ENCODE measurements around the gene TBL3. TPM values are rescaled to one million over a fixed set of nuclear protein-coding genes. Genes with fewer than 3 reads are reported as not detected.

Gene TBL3
- total RNA-seq, 2 experiments from 2014 or later = 49.9 to 67.2 TPM

GRCh38 chr16:1944612-1945199, 27.1 kb upstream of the TBL3 start:
- POLR2A ChIA-PET = interaction anchor here (1.0 kb wide), 1 partner anchor 20 kb away, joined by 3 read pairs; the partner anchor contains the start of gene RPS2
- no peaks in the 10 kb centered on the region for H3K9me3 ChIP-seq (ENCODE audit: low read length)

GRCh38 chr16:1945559-1946391, 26.1 kb upstream of the TBL3 start:
- H3K36me3 ChIP-seq (ENCODE audit: insufficient read depth, low read length) = no peaks in the 10 kb centered on the region
- H3K9me3 ChIP-seq (ENCODE audit: low read length) = no peaks in the 10 kb centered on the region
- intact Hi-C loops (cut with micrococcal nuclease; ENCODE audit: unreplicated experiment) = no loop called here
- no peak overlapping the region for H3K4me2 ChIP-seq (ENCODE audit: low read length)
- ChIA-PET POLR2A (no interaction called here), CTCF (ENCODE audit: unreplicated experiment) (interaction anchor here (0.6 kb wide), 1 partner anchor 221 kb away, joined by 6 read pairs; no protein-coding TSS in a partner anchor)
- no peaks in the 10 kb centered on the region for H3K9me2 ChIP-seq (ENCODE audit: insufficient read depth, low read length)
- no peaks in the 10 kb centered on the region for H3K79me2 ChIP-seq (ENCODE audit: insufficient read depth, low read depth, low read length)
- no peak overlapping the region for H3K27ac ChIP-seq (ENCODE audit: low read depth, low read length, poor library complexity, severe bottlenecking)
- TF ChIP-seq EZH2phosphoT487 (IDR thresholded peaks at IDR 0.05; ENCODE audit: borderline replicate concordance, low read depth, low read length) (no peak), CTCF (conservative IDR thresholded peaks at IDR 0.05; ENCODE audit: low read length) (no peak)
- H2AFZ ChIP-seq (ENCODE audit: low read length) = no peak overlapping the region
- no peak overlapping the region for H3K4me3 ChIP-seq (ENCODE audit: low read depth, low read length, poor library complexity, severe bottlenecking)
- no TSS peak for BruUV-seq (replicated peaks)
- DNase-seq (ENCODE audit: low spot score) = no peak
- peaks cover 18% of the 10 kb centered on the region for H3K4me1 ChIP-seq (ENCODE audit: insufficient read depth, low read length, poor library complexity, severe bottlenecking)
- H4K20me1 ChIP-seq (ENCODE audit: insufficient read depth, low read length) = no peaks in the 10 kb centered on the region

More at GRCh38 chr16:1944612-1945199, 27.1 kb upstream of the TBL3 start:
- no peak for DNase-seq (ENCODE audit: low spot score)
- Histone ChIP-seq H2AFZ (ENCODE audit: low read length) (no peak overlapping the region), H3K4me2 (ENCODE audit: low read length) (no peak overlapping the region), H4K20me1 (ENCODE audit: insufficient read depth, low read length) (no peaks in the 10 kb centered on the region), H3K27ac (ENCODE audit: low read depth, low read length, poor library complexity, severe bottlenecking) (no peak overlapping the region), H3K4me1 (ENCODE audit: insufficient read depth, low read length, poor library complexity, severe bottlenecking) (peaks cover 18% of the 10 kb centered on the region), H3K36me3 (ENCODE audit: insufficient read depth, low read length) (no peaks in the 10 kb centered on the region), H3K79me2 (ENCODE audit: insufficient read depth, low read depth, low read length) (no peaks in the 10 kb centered on the region), H3K4me3 (ENCODE audit: low read depth, low read length, poor library complexity, severe bottlenecking) (no peak overlapping the region), H3K9me2 (ENCODE audit: insufficient read depth, low read length) (no peaks in the 10 kb centered on the region)
- TF ChIP-seq CTCF (conservative IDR thresholded peaks at IDR 0.05; ENCODE audit: low read length) = no peak
- TF ChIP-seq EZH2phosphoT487 (IDR thresholded peaks at IDR 0.05; ENCODE audit: borderline replicate concordance, low read depth, low read length) = no peak
- BruUV-seq (replicated peaks) = no TSS peak
- intact Hi-C loops (cut with micrococcal nuclease; ENCODE audit: unreplicated experiment) = loop anchor here (5.0 kb wide), 1 partner anchor 162 kb away; the partner anchor contains the start of genes NUBP2 and SPSB3
- CTCF ChIA-PET (ENCODE audit: unreplicated experiment) = interaction anchor here (0.6 kb wide), 1 partner anchor 222 kb away, joined by 6 read pairs; no protein-coding TSS in a partner anchor
